Measurements from ENCODE around the gene FBRS.

GRCh38 chr16:30655815-30656347, 2.4 kb upstream of the FBRS start:
- TF ChIP-seq POLR2A (IDR thresholded peaks at IDR 0.05; ENCODE audit: low read depth, low read length) (no peak), POLR2AphosphoS5 (IDR thresholded peaks at IDR 0.05; ENCODE audit: low read depth, low read length) (no peak), TAF1 (IDR thresholded peaks at IDR 0.05; ENCODE audit: borderline replicate concordance, low read depth, low read length) (no peak)

Data from GM12892 (cell line).